Hepatocyte (in vitro differentiated cells): Measurements from ENCODE around the gene TRAPPC12. TPM values are rescaled to one million over a fixed set of nuclear protein-coding genes. Genes with fewer than 3 reads are reported as not detected.

ENCODE experiments used
- DNase-seq: peaks from one replicate; pipeline ENCODE4 v3.0.0-alpha.2; 2016; ENCODE audit warnings: low spot score
- H2AFZ ChIP-seq: fragments of 200-600 bp; sonication (generic); 2 replicates; pipeline ENCODE4 v1.6.0; 2016; ENCODE audit warnings: antibody characterized with exemption, mild to moderate bottlenecking
- H3K27ac ChIP-seq: fragments of 200-600 bp; sonication (generic); 2 replicates; pipeline ENCODE4 v1.5.1; 2016; ENCODE audit warnings: mild to moderate bottlenecking
- H3K27me3 ChIP-seq: fragments of 200-600 bp; sonication (generic); 2 replicates; pipeline ENCODE4 v1.6.1; 2016
- H3K36me3 ChIP-seq: fragments of 200-600 bp; sonication (generic); replicated peaks from 2 replicates; pipeline ENCODE4 v1.5.1; 2016; ENCODE audit warnings: low read depth; ENCODE audit not compliant: insufficient read depth
- H3K4me1 ChIP-seq: fragments of 200-600 bp; sonication (generic); 2 replicates; pipeline ENCODE4 v1.5.1; 2016; ENCODE audit warnings: mild to moderate bottlenecking, moderate library complexity; ENCODE audit not compliant: insufficient read depth
- H3K4me2 ChIP-seq: fragments of 200-600 bp; sonication (generic); 2 replicates; pipeline ENCODE4 v1.6.0; 2016
- H3K4me3 ChIP-seq: fragments of 200-600 bp; sonication (generic); 2 replicates; pipeline ENCODE4 v1.5.1; 2016; ENCODE audit warnings: mild to moderate bottlenecking
- H3K79me2 ChIP-seq: fragments of 200-600 bp; sonication (generic); 2 replicates; pipeline ENCODE4 v1.6.0; 2017; ENCODE audit warnings: mild to moderate bottlenecking
- H3K9me2 ChIP-seq: fragments of 200-600 bp; sonication (generic); replicated peaks from 2 replicates; pipeline ENCODE4 v1.6.0; 2017; ENCODE audit warnings: mild to moderate bottlenecking; ENCODE audit not compliant: insufficient read depth
- H3K9me3 ChIP-seq: fragments of 200-600 bp; sonication (generic); 2 replicates; pipeline ENCODE4 v1.5.1; 2016; ENCODE audit warnings: low read depth, mild to moderate bottlenecking
- H4K20me1 ChIP-seq: fragments of 200-600 bp; sonication (generic); 2 replicates; pipeline ENCODE4 v1.6.0; 2016; ENCODE audit warnings: mild to moderate bottlenecking; ENCODE audit not compliant: insufficient read depth, poor library complexity, severe bottlenecking
- CTCF ChIP-seq: fragments of 200-600 bp; sonication (generic); IDR thresholded peaks from 2 replicates; pipeline ENCODE4 v1.5.1; 2016; ENCODE audit warnings: antibody characterized with exemption, mild to moderate bottlenecking; ENCODE audit not compliant: poor library complexity
- EZH2 ChIP-seq: fragments of 200-600 bp; sonication (generic); IDR thresholded peaks from 2 replicates; pipeline ENCODE4 v1.6.1; 2016; ENCODE audit warnings: antibody characterized with exemption, mild to moderate bottlenecking, borderline replicate concordance
- EZH2phosphoT487 ChIP-seq: fragments of 200-600 bp; sonication (generic); IDR thresholded peaks from one replicate; pipeline ENCODE4 v1.6.1; 2018; ENCODE audit warnings: antibody characterized with exemption, mild to moderate bottlenecking, low read depth, moderate library complexity; ENCODE audit not compliant: unreplicated experiment, severe bottlenecking
- WGBS: methylation state at CpG from one replicate; pipeline ENCODE4 v1.1.6; 2016; ENCODE audit warnings: low lambda C conversion rate; ENCODE audit errors: missing lambda C conversion rate; 5-methylcytosine and 5-hydroxymethylcytosine counted together
- polyA plus RNA-seq: library from polyadenylated mRNA; unstranded; fragments of >200 nt; fragmentation: Nextera tagmentation; extraction: Ambion mirVana; gene quantifications from 2 replicates; pipeline ENCODE4 v1.2.1, GENCODE V29; 2016
- total RNA-seq: library from RNA; depleted of rRNA; stranded (reverse); fragments of >200 nt; gene quantifications from 2 replicates; pipeline ENCODE4 v1.2.3, GENCODE V29; 2014

Gene TRAPPC12
- total and polyA plus RNA-seq, 2 experiments from 2014 or later, result 49.3 to 61.2 TPM

- no peaks in the 10 kb centered on the region for H3K9me3 ChIP-seq
- no peak for DNase-seq
- no peaks in the 10 kb centered on the region for H3K36me3 ChIP-seq
- 88% methylated on average over 10 of the region's 11 CpGs for WGBS
- no peaks in the 10 kb centered on the region for H3K79me2 ChIP-seq
- H3K27me3 ChIP-seq, result no peaks in the 10 kb centered on the region
- no peak overlapping the region for H3K27ac ChIP-seq
- TF ChIP-seq EZH2, result no peak
- TF ChIP-seq EZH2phosphoT487, result no peak
- no peak for TF ChIP-seq CTCF
- H3K4me2 ChIP-seq, result no peak overlapping the region
- no peaks in the 10 kb centered on the region for H4K20me1 ChIP-seq
- no peaks in the 10 kb centered on the region for H3K4me1 ChIP-seq
- H3K4me3 ChIP-seq, result no peak overlapping the region
- no peaks in the 10 kb centered on the region for H3K9me2 ChIP-seq
- no peak overlapping the region for H2AFZ ChIP-seq
These were observed 39.4 kb downstream of the TRAPPC12 start for GRCh38 chr2:3418766-3419404.

GRCh38 chr2:3420076-3420768 is 40.7 kb downstream of the TRAPPC12 start:
- TF ChIP-seq EZH2 (no peak), CTCF (no peak), EZH2phosphoT487 (no peak)
- Histone ChIP-seq H3K27ac (no peak overlapping the region), H3K79me2 (no peaks in the 10 kb centered on the region), H3K9me2 (no peaks in the 10 kb centered on the region), H3K4me1 (no peaks in the 10 kb centered on the region), H3K27me3 (no peaks in the 10 kb centered on the region), H3K4me3 (no peak overlapping the region), H3K4me2 (no peak overlapping the region), H3K36me3 (no peaks in the 10 kb centered on the region), H4K20me1 (no peaks in the 10 kb centered on the region), H2AFZ (no peak overlapping the region), H3K9me3 (no peaks in the 10 kb centered on the region)
- no peak for DNase-seq
- 92% methylated on average over 13 of the region's 13 CpGs for WGBS

- Histone ChIP-seq H3K9me3 (no peaks in the 10 kb centered on the region), H3K9me2 (no peaks in the 10 kb centered on the region), H3K4me1 (no peaks in the 10 kb centered on the region), H3K27ac (no peak overlapping the region), H3K4me2 (no peak overlapping the region), H2AFZ (no peak overlapping the region), H3K27me3 (no peaks in the 10 kb centered on the region), H3K79me2 (no peaks in the 10 kb centered on the region), H3K36me3 (no peaks in the 10 kb centered on the region), H3K4me3 (no peak overlapping the region), H4K20me1 (no peaks in the 10 kb centered on the region)
- WGBS, result 86% methylated on average over 14 of the region's 14 CpGs
- TF ChIP-seq EZH2, result no peak
- no peak for TF ChIP-seq EZH2phosphoT487
- TF ChIP-seq CTCF, result no peak
- DNase-seq, result no peak
These were observed 41.4 kb downstream of the TRAPPC12 start for GRCh38 chr2:3420769-3421397.
